Kidney tubule cell (primary cell): ENCODE measurements around the gene KCNK7.
"Not testable (repeated sequence)": the region's sequence is repeated elsewhere in the genome, so short reads cannot be mapped to it uniquely, and the experiment has no call there.

Experiments used
- DNase-seq: peaks from one replicate; pipeline ENCODE4 v3.0.0-alpha.2; 2018; ENCODE audit warnings: low spot score

The KCNK7 gene, protein sequence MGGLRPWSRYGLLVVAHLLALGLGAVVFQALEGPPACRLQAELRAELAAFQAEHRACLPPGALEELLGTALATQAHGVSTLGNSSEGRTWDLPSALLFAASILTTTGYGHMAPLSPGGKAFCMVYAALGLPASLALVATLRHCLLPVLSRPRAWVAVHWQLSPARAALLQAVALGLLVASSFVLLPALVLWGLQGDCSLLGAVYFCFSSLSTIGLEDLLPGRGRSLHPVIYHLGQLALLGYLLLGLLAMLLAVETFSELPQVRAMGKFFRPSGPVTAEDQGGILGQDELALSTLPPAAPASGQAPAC

DNA sequence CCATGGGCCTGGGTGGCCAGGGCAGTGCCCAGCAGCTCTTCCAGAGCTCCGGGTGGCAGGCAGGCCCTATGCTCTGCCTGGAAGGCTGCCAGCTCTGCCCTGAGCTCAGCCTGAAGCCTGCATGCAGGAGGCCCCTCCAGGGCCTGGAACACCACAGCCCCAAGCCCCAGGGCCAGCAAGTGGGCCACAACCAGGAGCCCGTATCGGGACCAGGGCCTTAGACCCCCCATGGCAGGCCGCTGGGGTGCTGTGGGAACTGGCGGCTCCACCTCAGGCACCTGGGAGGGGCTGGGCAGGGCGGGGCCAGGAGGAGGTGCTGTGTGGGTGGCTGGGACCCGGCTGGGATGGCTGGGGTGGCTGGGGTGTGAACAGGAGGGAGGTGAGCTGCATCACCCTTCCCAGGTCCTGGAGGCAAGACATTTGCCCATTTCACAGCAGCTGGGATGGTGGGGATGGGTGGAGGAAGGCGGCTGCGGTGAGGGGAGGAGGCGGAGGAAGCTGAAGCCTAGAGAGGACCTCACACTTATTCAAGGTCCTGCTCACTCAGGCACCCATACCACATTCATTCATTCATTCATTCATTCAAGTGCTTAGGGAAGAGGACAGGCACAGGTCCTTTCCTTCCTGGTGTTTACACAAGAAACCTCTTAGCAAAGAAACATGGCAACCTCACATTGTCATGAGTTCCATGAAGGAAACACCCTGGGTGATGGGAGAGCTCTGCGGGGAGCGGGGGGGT lies at the start of gene KCNK7:
KCNK7 (minus strand) TSS at position 258 of the 739 bp plus-strand sequence; CDS start at position 230, 28 bp downstream.
- DNase-seq, result no peak

- no peak for DNase-seq
Measured at GRCh38 chr11:65644837-65645236, 49.2 kb upstream of the KCNK7 start.

- DNase-seq, result peak; percentile 45
Measured at GRCh38 chr11:65643971-65644370, 48.4 kb upstream of the KCNK7 start.

DNA sequence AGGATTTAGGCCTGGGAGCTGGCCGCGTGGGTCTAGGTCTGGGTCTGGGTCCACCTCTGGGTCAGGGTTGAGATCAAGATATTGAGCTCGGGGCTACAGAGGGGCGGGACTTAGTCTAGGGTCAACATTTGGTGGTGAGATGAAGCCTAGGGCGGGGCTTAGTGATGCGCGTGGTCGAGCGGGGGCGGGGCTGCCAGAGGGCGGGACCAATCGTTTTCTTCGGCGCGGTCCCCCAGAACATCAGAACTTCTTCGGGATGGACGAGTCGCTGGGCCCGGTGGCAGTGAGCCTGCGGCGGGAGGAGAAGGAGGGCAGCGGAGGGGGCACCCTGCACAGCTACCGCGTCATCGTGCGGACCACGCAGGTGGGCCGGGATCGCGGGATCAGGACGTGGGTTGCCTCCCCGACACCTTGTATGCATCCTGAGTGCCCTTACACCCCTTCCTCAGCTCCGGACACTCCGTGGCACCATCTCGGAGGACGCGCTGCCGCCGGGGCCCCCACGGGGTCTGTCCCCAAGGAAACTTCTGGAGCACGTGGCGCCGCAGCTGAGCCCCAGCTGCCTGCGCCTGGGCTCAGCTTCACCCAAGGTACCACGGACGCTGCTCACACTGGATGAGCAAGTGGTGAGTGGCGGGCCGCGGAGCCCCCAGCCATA lies 46.5 kb upstream of the KCNK7 start:
- DNase-seq, result no peak

GRCh38 chr11:65641297-65642013 lies 45.9 kb upstream of the KCNK7 start:
- no peak for DNase-seq

GRCh38 chr11:65640483-65641296 lies 45.1 kb upstream of the KCNK7 start:
- DNase-seq, result no peak

- no peak for DNase-seq
Measured at GRCh38 chr11:65639623-65640482, 44.3 kb upstream of the KCNK7 start.

DNA sequence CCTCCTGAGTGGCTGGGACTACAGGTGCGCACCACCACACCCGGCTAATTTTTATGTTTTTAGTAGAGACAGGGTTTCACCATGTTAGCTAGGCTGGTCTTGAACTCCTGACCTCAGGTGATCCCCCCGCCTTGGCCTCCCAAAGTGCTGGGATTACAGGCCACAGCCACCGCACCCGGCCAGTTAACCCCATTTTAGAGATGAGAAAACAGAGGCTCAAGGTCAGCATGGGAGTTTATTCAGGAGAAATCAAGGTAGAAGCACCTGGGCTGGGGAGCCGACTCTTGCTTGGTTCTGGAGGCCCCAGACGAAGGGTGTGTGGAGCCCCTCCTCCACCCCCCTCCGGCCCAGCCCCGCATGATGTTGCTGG lies 43.6 kb upstream of the KCNK7 start:
- DNase-seq, result not testable (repeated sequence)

GRCh38 chr11:65637794-65638419 lies 42.3 kb upstream of the KCNK7 start, which contains the start of gene SIPA1:
Gene SIPA1 (plus strand): TSS chr11:65638101. CDS start chr11:65640922, 2,821 bp downstream.
- peak; percentile 95 for DNase-seq

GRCh38 chr11:65637032-65637557 lies 41.5 kb upstream of the KCNK7 start:
- no peak for DNase-seq

DNA sequence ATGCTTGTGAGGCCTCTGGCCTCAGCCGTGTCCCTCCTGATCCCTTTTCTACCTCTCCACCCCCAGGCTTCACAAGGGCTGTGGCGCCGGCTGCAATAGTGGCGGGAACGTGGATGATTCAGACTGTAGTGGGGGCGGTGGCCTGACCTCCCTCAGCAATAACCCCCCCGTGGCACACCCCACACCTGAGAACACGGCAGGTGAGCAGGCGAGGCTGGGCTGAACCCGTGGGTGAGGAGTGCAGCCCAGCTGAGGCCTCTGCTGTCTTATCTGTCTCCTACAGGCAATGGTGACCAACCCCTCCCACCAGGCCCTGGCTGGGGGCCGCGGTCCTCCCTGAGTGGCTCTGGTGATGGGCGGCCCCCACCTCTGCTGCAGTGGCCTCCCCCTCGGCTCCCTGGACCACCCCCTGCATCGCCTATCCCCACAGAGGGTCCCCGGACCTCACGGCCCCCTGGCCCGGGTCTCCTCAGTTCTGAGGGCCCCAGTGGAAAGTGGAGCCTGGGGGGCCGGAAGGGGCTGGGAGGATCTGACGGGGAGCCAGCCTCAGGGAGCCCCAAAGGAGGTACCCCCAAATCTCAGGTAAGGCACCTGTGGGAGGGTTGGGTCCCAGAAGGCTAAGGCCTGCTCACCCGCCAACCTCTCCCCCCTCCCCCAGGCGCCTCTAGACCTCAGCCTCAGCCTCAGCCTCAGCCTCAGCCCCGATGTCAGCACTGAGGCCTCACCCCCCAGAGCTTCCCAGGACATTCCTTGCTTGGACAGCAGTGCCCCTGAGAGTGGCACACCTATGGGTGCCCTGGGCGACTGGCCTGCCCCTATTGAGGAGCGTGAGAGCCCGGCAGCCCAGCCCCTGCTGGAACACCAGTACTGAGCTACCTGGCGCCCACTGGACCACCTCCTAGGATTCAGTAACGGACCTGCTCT lies 40.8 kb upstream of the KCNK7 start:
- DNase-seq, result no peak

DNA sequence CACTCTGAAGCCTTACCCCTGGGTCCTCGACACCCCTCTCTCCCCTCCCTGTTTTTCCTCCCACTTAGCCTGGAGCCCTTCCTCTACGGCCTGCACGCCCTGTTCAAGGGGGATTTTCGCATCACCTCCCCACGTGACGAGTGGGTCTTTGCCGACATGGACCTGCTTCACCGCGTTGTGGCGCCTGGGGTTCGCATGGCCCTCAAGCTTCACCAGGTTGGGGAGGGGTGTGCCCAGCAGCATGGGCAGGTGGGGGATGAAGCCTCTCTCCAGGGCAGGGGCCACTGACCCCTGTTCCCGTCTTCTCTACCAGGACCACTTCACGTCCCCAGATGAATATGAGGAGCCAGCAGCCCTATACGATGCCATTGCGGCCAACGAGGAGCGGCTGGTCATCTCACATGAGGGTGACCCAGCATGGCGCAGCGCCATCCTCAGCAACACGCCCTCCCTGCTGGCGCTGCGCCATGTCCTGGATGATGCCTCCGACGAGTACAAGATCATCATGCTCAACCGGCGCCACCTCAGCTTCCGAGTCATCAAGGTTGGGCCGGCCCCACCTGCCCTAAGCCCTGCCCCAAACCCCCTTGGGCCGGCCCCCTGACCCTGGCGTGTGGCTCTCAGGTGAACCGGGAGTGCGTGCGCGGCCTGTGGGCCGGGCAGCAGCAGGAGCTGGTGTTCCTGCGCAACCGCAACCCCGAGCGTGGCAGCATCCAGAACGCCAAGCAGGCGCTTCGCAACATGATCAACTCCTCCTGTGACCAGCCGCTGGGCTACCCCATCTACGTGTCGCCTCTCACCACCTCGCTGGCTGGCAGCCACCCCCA lies 39.5 kb upstream of the KCNK7 start:
- DNase-seq, result no peak

- no peak for DNase-seq
Measured at GRCh38 chr11:65634440-65634839, 38.8 kb upstream of the KCNK7 start.

DNA sequence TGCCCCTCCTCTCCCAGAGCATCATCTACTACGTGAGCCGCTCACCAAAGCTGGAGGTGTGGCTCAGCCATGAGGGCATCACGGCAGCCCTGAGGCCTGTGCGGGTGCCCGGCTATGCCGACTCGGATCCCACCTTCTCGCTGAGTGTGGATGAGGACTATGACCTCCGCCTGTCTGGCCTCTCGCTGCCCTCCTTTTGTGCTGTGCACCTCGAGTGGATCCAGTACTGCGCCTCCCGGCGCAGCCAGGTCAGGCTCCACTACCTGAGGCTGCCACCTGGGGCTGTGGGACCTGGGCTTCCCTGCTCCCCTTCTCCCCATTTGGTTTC lies 38.5 kb upstream of the KCNK7 start:
- no peak for DNase-seq

DNA sequence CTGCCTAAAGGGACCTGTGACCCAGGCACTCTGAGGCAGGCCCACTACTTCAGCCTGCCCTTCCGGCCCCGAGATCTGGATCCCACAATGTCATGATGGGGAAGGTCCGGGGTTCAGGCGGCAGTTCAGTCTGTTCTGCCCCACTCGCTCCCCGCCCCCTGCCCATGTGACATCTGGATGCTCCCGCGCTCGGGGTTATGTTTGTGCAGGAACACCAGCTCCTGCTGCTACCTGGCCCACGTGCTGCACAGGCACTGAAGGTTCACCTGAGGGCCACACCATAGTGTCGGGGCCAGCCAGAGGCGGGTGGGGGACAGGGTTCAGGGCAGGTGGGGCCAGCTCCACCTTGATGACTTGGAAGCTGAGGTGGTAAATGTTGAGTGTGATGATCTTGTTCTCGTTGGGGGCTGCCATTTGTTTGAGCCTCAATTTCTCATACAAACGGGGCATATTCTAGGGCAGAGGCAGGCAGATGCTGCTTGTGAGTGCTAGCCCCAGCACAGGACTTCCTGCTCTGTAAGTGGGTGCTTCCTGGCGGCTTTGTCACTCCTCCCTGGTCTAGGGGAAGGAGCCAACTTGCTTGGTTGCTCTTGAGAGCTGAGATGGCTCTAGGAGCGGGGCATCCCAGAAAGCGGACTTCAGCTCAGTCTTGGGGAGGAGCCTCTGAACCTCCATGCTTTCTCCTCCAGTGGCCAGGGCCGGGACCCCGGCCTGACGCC lies 37.9 kb upstream of the KCNK7 start:
- DNase-seq, result no peak

DNA sequence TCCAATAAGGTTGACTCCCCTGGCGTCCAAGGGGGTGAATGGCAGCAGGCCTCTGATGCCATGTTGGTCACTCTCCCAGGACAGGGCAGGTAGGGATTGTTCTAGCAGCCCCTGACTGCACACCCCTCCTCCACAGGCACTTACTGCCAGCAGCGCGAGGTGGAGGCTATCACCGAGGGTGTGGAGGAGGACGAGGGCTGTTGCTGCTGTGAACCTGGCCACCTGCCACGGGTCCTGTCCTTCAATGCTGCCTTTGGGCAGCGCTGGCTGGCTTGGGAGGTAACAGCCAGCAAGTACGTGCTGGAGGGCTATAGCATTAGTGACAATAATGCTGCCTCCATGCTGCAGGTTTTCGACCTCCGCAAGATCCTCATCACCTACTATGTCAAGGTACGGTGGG lies 34.6 kb upstream of the KCNK7 start:
- DNase-seq, result no peak

DNA sequence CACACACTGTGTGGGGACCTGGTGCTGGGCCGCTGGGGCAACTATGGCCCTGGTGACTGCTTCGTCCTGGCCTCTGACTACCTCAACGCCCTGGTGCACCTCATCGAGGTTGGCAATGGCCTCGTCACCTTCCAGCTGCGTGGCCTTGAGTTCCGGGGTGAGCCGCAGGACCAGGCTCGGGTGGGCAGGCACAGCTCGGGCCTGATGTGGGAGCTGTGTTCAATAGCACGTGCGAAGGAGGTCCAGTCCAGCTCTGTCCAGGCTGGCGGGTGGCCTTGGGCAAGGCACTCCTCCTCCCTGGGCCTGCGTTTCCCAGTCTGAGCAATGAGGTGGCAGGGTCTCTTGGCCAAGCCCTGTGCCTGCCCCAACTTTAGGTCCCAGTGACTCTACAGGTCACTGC lies 34.0 kb upstream of the KCNK7 start:
- DNase-seq, result no peak
